GM11168 (cell line): Measurements from ENCODE around the gene PHLPP1.

ENCODE experiments used
- in situ Hi-C: fragments of 300-500 bp; cut with MboI; formaldehyde crosslinking; loops from one replicate; pipeline ENCODE4 v1.12.0; 2022; ENCODE audit warnings: low sequenced_read_pairs; ENCODE audit not compliant: unreplicated experiment

PHLPP1 gene

GRCh38 chr18:62963507-62963906, 248.2 kb downstream of the PHLPP1 start:
- in situ Hi-C loops = no loop called here

- in situ Hi-C loops = no loop called here
Observed at GRCh38 chr18:62964432-62964831, 249.1 kb downstream of the PHLPP1 start.

GRCh38 chr18:62967089-62967488, 251.7 kb downstream of the PHLPP1 start:
- in situ Hi-C loops = no loop called here

GRCh38 chr18:62973689-62974088, 258.3 kb downstream of the PHLPP1 start:
- in situ Hi-C loops = no loop called here

GRCh38 chr18:62974388-62974787, 259.0 kb downstream of the PHLPP1 start:
- in situ Hi-C loops = no loop called here

GRCh38 chr18:62974928-62975675, 259.8 kb downstream of the PHLPP1 start:
- in situ Hi-C loops = no loop called here

GRCh38 chr18:62975785-62976184, 260.4 kb downstream of the PHLPP1 start:
- in situ Hi-C loops = no loop called here

- in situ Hi-C loops = no loop called here
Observed at GRCh38 chr18:62976227-62976626, 260.9 kb downstream of the PHLPP1 start.

- in situ Hi-C loops = no loop called here
Observed at GRCh38 chr18:62977512-62977911, 262.2 kb downstream of the PHLPP1 start.

GRCh38 chr18:62978251-62979049, 263.1 kb downstream of the PHLPP1 start:
- in situ Hi-C loops = no loop called here

GRCh38 chr18:62979176-62979575, 263.8 kb downstream of the PHLPP1 start:
- in situ Hi-C loops = no loop called here

- in situ Hi-C loops = no loop called here
Observed at GRCh38 chr18:62979900-62980299, 264.6 kb downstream of the PHLPP1 start.

- in situ Hi-C loops = no loop called here
Observed at GRCh38 chr18:62981566-62981965, 266.2 kb downstream of the PHLPP1 start.

GRCh38 chr18:62982600-62983251, 267.4 kb downstream of the PHLPP1 start:
- in situ Hi-C loops = no loop called here

- in situ Hi-C loops = no loop called here
Observed at GRCh38 chr18:62984656-62985315, 269.4 kb downstream of the PHLPP1 start.

- in situ Hi-C loops = no loop called here
Observed at GRCh38 chr18:62986490-62986889, 271.1 kb downstream of the PHLPP1 start.

- in situ Hi-C loops = no loop called here
Observed at GRCh38 chr18:62987055-62987830, 271.9 kb downstream of the PHLPP1 start.

- in situ Hi-C loops = no loop called here
Observed at GRCh38 chr18:62987859-62988258, 272.5 kb downstream of the PHLPP1 start.

GRCh38 chr18:62988471-62988870, 273.1 kb downstream of the PHLPP1 start:
- in situ Hi-C loops = no loop called here

- in situ Hi-C loops = no loop called here
Observed at GRCh38 chr18:62989195-62989594, 273.9 kb downstream of the PHLPP1 start.
